HG02588 (cell line): Measurements from ENCODE around the gene GATAD2B.
"Not testable (repeated sequence)": the region's sequence is repeated elsewhere in the genome, so short reads cannot be mapped to it uniquely, and the experiment has no call there.

Source experiments
- ATAC-seq: cut with Tn5 transposase; IDR thresholded peaks from one replicate; pipeline ENCODE4 v1.9.1; 2021; ENCODE audit warnings: mild to moderate bottlenecking, moderate library complexity; ENCODE audit not compliant: unreplicated experiment

GATAD2B gene

DNA sequence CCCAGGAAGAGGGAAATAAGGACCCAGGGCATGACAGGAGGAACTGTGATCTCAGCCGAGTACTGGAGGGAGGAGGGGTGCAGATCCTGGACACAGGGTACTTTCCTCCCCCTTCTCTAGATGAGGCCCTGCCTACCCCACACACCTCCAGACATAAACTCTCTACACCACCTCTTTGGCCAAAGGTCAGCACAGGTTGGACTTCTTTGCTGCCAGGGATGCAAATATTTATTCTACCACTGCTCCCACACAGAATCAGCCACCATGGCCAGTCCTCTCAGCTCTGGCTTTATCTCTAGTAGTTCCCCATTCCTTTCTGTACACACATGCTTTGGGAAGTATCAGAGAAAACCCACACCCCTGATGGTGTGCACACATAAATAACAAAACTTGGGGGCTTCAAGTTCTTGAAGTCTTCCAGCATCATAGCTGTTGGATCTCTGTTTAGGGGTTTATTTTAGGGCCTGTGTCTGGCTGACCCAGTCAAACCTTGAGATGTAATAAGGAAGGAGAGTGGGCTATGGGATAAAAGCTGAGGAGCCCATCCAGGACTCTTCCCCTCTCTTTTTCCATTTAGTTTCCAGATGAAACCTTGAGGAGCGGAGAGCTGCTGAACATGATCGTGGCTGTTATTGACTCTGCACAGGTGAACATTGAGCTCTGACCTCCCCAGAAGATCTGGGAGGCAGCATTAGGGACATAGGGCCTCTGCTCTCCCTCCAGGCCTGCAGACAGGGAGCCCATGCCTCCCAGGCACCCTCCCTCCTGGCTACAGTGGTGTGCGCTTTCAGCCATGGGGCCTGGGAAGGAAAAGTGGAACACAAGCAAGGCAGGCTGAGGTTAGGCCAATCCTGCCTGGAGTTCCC lies 154.2 kb downstream of the GATAD2B start:
- ATAC-seq: no peak

DNA sequence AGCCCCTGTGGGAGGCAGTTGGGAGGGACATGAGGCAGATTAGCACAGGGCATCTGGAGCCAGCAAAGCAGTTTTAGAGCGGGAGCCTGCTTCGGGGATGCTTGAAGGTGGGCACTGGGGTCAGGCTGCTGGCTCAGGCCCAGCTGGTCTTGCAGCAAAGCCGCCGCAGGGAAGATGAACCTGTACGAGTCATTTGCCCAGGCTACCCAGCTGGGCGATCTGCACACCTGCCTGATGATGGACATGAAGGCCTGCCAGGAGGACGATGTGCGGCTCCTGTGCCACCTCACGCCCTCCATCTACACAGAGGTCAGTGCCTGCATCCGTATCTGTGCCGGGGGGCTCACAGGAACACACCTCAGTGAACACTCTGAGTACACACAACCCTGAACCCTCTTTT lies 155.3 kb downstream of the GATAD2B start:
- ATAC-seq: no peak

DNA sequence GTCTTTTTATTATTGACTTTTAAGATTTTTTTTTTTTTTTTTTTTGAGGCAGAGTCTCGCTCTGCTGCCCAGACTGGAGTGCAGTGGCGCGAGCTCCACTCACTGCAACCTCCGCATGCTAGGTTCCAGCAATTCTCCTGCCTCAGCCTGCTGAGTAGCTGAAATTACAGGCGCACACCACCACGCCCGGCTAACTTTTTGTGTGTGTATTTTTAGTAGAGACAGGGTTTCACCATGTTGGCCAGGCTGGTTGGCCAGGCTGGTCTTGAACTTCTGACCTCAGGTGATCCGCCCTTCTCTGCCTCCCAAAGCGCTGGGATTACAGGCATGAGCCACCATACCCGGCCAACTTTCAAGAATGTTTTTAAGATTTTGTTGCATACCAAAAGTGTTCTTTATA lies 156.1 kb downstream of the GATAD2B start:
- not testable (repeated sequence) for ATAC-seq

DNA sequence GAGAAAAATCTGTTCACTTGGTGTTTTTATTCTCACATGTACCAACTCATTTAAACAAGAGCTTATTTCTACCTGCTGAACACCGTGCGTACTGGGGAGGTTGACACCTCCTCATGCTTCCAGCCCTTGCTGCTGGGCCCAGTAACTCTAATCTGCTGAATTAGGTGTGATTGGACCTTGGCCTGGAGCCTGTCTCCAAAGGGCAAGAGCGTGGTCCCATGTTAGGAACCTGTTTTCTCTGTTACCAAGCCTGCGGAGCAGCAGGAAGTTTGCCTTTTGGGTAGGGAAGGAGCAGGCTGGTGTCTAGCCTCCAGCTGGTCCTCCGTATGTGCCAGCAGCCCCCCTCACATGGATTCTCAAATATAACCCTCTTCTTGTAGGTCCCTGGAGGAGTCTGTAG lies 158.5 kb downstream of the GATAD2B start:
- no peak for ATAC-seq

DNA sequence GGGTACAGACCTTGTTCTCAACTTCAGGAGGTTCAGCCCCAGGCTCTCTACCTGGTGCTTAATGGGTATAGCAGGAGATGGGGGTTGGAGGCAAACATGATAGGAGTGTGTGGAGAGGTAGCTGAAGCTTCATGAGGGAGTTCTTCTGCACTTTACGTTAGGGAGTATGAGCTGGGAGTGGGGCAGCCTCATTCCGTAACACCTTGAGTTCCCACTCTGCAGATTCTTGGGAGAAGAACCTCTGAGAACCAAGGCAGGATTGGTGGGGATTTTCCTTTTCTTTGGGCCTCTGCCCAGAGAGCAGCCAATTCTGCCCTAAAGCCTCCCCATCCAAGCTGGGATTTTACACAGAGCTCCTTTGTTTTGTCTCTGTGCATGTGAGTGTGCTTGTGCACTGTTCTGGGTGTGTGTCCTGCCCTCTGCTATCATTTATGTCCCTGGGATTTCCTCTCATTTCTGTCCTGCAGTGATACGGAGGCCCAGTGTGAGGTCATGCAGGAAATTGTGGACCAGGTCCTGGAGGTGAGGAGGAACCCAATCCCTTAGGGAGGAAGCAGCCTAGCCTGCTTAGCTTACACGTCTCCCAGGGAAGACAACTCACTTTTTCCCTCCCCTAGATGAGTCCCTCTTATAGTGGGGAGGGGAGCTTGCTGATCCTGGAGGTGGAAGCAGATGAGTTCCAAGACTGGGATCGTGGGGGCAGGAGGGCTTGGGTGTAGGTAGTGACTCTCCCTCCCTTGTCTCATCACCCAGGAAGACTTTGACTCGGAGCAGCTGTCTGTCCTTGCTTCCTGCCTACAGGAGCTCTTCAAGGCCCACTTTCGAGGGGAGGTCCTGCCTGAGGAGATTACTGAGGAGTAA lies 159.2 kb downstream of the GATAD2B start:
- no peak for ATAC-seq

DNA sequence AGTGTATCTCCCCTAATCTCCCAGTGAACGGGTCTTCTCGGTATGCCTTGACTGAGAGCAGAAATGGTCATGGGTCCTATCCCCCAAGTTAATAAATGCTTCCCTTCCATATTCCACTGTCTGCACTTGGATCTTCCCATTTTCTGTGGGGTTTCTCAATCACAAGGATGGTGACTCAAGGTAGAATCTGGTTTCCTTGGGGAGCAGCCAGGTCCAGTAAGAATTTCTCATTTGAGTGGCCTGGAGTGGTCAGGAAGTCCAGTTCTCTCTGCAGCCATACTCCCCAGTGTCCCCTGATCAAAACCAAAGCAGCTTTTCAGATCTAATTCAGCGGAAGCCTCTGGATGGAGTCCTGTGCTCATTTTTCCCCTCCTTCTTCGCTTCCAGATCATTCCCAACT lies 162.3 kb downstream of the GATAD2B start:
- no peak for ATAC-seq
